ENCODE results near the gene ZNF439. TPM values are rescaled to one million over a fixed set of nuclear protein-coding genes. Genes with fewer than 3 reads are reported as not detected.
"Not testable (repeated sequence)": the region's sequence is repeated elsewhere in the genome, so short reads cannot be mapped to it uniquely, and the experiment has no call there.

The ZNF439 gene
- total and polyA plus RNA-seq, 10 of the 15 experiments (the other 5 are each of a cell fraction or from before 2014, with no cell fraction given), result 0.43 to 2.5 (median 1.2) TPM

DNA sequence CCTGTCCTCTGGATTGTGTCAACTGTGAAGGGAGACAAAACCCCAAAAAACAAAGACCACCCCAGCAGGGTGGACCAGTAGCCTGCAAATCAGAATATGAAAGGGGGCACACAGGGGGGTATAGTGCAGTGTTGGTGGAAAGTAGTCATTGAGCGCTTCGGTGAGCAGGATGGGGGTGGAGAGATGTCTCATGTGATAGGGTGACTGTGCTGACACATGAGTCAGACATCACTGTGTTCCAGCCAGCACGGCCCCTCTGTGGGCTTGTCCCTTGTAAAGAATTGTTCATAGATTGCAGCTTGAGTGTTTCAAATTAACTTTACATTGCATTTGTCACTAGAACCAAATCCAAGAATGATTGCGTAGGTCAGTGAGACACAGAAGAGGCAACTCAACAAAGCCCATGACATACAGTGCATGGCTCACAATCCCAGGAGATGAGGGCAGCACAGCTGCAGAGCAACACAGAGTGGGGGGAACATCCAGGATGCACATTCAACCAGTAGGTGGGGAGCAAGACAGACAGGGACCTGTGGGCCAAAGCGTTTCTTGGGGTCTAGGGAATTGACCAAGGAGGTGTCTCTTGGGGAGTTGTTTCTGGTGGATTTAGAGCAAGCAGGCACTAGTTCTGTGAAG is 26.9 kb upstream of the ZNF439 start:
- Histone ChIP-seq H4K20me1 (ENCODE audit: control insufficient read depth, insufficient read depth) (no peaks in the 10 kb centered on the region), H3K4me3 (no peak overlapping the region), H3K36me3 (ENCODE audit: control insufficient read depth in 2 of 2, insufficient read depth in 2 of 2, low read length in 1 of 2) (no peaks in the 10 kb centered on the region; a peak in 1 of 4 replicates), H3K4me1 (ENCODE audit: control insufficient read depth, insufficient read depth, low read length) (no peaks in the 10 kb centered on the region), H3K9ac (ENCODE audit: control insufficient read depth, insufficient read depth, low read length) (no peak overlapping the region), H3K79me2 (ENCODE audit: control insufficient read depth, insufficient read depth, low read length) (no peaks in the 10 kb centered on the region), H3K27ac (ENCODE audit: control insufficient read depth, insufficient read depth) (no peak overlapping the region), H3K27me3 (replicated peaks in 1 of 2; ENCODE audit: control insufficient read depth in 2 of 2, insufficient read depth in 2 of 2, low read length in 1 of 2) (no peaks in the 10 kb centered on the region), H3K9me3 (replicated peaks; ENCODE audit: control insufficient read depth, insufficient read depth, low read length) (peaks cover 1% of the 10 kb centered on the region; the same call in 2 of the 3 replicates), H2AFZ (ENCODE audit: control insufficient read depth, low read depth, low read length) (no peak overlapping the region), H3K4me2 (ENCODE audit: control insufficient read depth, insufficient read depth) (no peak overlapping the region)
- no peak for ATAC-seq
- ChIA-PET SMC1A (ENCODE audit: uncharacterized antibody, unreplicated experiment) (no interaction called here), CTCF (no interaction called here), RAD21 (ENCODE audit: unreplicated experiment) (no interaction called here), POLR2A (no interaction called here)
- 98% methylated on average over 5 of the region's 5 CpGs for WGBS (ENCODE audit: insufficient coverage, insufficient replicate concordance, low lambda C conversion rate, missing lambda C conversion rate)
- in situ Hi-C loops (cut with MboI), result no loop called here
- intact Hi-C loops (cut with micrococcal nuclease; ENCODE audit: unreplicated experiment), result no loop called here
- FAIRE-seq, result no peak
- no peak for DNase-seq (ENCODE audit: low read depth, low spot score)
- BruUV-seq (replicated peaks), result no TSS peak
- TF ChIP-seq, protein P1, sequence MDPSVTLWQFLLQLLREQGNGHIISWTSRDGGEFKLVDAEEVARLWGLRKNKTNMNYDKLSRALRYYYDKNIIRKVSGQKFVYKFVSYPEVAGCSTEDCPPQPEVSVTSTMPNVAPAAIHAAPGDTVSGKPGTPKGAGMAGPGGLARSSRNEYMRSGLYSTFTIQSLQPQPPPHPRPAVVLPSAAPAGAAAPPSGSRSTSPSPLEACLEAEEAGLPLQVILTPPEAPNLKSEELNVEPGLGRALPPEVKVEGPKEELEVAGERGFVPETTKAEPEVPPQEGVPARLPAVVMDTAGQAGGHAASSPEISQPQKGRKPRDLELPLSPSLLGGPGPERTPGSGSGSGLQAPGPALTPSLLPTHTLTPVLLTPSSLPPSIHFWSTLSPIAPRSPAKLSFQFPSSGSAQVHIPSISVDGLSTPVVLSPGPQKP (IDR thresholded peaks at IDR 0.05; ENCODE audit: low read depth, low read length), result no peak
- TF ChIP-seq MTA3 (IDR thresholded peaks at IDR 0.05; ENCODE audit: borderline replicate concordance, low read length) (no peak), SMARCA5 (IDR thresholded peaks at IDR 0.05) (no peak)

GRCh38 chr19:11828957-11829876 is 19.3 kb upstream of the ZNF439 start:
- ATAC-seq; H3K4me2 ChIP-seq (ENCODE audit: control insufficient read depth, insufficient read depth); H2AFZ ChIP-seq (ENCODE audit: control insufficient read depth, low read depth, low read length); H3K27me3 ChIP-seq (replicated peaks in 1 of 2; ENCODE audit: control insufficient read depth in 2 of 2, insufficient read depth in 2 of 2, low read length in 1 of 2); intact Hi-C loops (cut with micrococcal nuclease; ENCODE audit: unreplicated experiment); H3K9ac ChIP-seq (ENCODE audit: control insufficient read depth, insufficient read depth, low read length); in situ Hi-C loops (cut with MboI); H4K20me1 ChIP-seq (ENCODE audit: control insufficient read depth, insufficient read depth); H3K4me3 ChIP-seq; RAD21 ChIA-PET (ENCODE audit: unreplicated experiment); FAIRE-seq; SMC1A ChIA-PET (ENCODE audit: uncharacterized antibody, unreplicated experiment); H3K4me1 ChIP-seq (ENCODE audit: control insufficient read depth, insufficient read depth, low read length); DNase-seq (ENCODE audit: low read depth, low spot score); H3K79me2 ChIP-seq (ENCODE audit: control insufficient read depth, insufficient read depth, low read length); CTCF ChIA-PET; BruUV-seq (replicated peaks); H3K27ac ChIP-seq (ENCODE audit: control insufficient read depth, insufficient read depth): not testable (repeated sequence)
- 27% methylated on average over 7 of the region's 7 CpGs for whole genome bisulfite sequencing (ENCODE audit: insufficient coverage, insufficient replicate concordance, low lambda C conversion rate, missing lambda C conversion rate)
- peaks cover 1 to 16% of the 10 kb centered on the region in 2 experiments; a peak in 1 of 4 replicates for H3K36me3 ChIP-seq (ENCODE audit: control insufficient read depth in 2 of 2, insufficient read depth in 2 of 2, low read length in 1 of 2)
- 0 out of 6 replicates have a peak, but pooled peaks of 1 of the 3 experiments have one; percentile 2 for TF ChIP-seq CTCF (IDR thresholded peaks at IDR 0.05 in 2 of 3, conservative IDR thresholded peaks at IDR 0.05 in 1 of 3; ENCODE audit: control insufficient read depth in 2 of 3, extremely low read depth in 1 of 3, insufficient read depth in 1 of 3, low read depth in 3 of 3, low read length in 3 of 3)
- POLR2A ChIA-PET, result interaction anchor here (0.7 kb wide), 1 partner anchor 783 kb away, joined by 4 read pairs; no protein-coding TSS in a partner anchor
- peaks cover 33% of the 10 kb centered on the region for H3K9me3 ChIP-seq (replicated peaks; ENCODE audit: control insufficient read depth, insufficient read depth, low read length)

Data from GM12878 (cell line).